GM12801 (cell line): ENCODE results near the gene METRNL.

Experiments
- CTCF ChIP-seq: IDR thresholded peaks from one replicate; pipeline ENCODE4 v1.5.1; 2011; ENCODE audit warnings: control low read depth; ENCODE audit not compliant: insufficient read length; ENCODE audit errors: extremely low read depth

The METRNL gene

GRCh38 chr17:83142619-83143018 lies 63.2 kb downstream of the METRNL start:
- TF ChIP-seq CTCF = no peak

DNA sequence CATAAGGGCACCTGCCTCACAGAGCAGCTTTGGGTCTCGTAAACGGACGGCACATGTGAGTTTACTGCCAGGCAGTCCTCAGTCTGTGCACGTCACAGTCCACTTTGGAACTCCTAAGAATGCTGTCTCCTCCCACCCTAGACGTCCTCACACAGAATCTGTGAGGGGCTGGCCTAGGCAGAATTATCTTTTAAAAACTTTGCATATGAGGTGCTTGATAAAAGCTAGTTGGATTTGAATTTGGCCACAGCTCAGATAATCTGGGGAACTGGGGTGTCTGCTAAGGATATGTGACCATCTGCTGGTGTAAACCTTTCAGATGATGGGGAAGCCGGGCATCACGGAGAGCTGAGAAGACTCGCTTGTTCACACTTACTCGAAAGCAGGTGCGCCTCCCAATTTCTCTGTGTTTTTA lies 64.4 kb downstream of the METRNL start:
- TF ChIP-seq CTCF = no peak
